Measurements from ENCODE around the gene CPLX4.

CPLX4 gene

DNA sequence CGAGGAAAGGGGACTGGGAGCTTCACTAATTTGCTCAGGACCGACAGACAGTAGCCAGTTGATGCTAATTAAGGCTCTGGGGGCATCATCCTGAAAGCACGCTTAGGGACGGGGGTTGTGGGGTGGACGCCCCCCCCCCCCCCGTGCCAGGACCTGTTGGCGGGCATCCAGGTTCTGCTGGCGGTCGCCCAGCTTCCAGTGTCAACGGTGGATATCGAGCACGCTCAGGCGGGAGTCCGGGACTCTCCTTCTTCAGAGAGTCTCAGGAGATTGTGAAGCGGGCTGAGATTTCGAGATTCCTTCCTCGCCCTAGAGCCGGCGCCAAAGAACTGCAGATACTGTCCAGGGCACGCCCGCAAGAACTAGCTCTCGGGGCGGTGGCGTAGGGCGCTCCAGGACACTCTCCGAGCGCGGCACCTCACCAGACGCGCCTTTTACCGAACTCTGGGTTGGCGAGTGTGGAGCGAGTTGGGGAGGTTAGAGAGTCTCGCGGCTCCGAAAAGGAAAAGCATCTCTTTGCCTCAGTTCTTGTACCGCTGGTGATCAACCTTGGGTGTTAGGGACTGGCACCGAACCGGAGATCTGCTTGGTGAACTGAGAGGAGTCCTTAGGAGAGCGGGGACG lies 50.8 kb downstream of the CPLX4 start:
- no peak for DNase-seq (ENCODE audit: low read depth)
- no peak overlapping the region for H3K4me3 ChIP-seq (ENCODE audit: low read depth, low read length)
- TF ChIP-seq, protein P1, sequence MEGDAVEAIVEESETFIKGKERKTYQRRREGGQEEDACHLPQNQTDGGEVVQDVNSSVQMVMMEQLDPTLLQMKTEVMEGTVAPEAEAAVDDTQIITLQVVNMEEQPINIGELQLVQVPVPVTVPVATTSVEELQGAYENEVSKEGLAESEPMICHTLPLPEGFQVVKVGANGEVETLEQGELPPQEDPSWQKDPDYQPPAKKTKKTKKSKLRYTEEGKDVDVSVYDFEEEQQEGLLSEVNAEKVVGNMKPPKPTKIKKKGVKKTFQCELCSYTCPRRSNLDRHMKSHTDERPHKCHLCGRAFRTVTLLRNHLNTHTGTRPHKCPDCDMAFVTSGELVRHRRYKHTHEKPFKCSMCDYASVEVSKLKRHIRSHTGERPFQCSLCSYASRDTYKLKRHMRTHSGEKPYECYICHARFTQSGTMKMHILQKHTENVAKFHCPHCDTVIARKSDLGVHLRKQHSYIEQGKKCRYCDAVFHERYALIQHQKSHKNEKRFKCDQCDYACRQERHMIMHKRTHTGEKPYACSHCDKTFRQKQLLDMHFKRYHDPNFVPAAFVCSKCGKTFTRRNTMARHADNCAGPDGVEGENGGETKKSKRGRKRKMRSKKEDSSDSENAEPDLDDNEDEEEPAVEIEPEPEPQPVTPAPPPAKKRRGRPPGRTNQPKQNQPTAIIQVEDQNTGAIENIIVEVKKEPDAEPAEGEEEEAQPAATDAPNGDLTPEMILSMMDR (IDR thresholded peaks at IDR 0.05; ENCODE audit: low read depth, low read length, missing control alignments), result no peak

DNA sequence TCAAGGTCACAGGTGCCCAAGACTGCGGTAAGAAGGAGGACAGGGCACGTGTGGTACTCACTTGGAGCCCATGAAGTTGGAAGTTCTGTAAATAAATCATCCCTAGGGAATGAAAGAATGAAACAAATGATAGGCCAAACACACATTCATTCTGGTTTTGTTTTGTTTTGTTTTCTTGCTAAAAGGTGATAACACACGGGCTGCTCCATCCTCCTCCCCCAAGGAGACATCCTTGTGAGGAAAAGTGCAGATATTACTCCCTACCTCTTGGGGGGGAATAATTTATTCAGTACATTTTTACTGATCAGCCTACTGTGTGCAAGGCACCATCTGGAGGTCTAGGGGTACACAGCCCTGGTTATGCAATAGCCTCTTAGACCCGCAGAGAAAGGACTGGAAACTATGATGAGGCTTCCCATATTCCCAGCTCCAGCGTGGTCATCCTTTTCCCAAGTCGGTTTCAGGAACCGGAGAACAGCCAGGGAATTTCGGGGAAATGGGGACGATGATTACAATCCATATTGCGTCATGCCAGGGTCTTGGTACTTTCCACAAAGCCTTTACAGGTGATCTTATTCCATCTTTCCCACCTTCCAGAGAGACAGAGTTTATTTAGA lies 51.5 kb downstream of the CPLX4 start:
- no peak for DNase-seq (ENCODE audit: low read depth)
- TF ChIP-seq, protein P1 (IDR thresholded peaks at IDR 0.05; ENCODE audit: low read depth, low read length, missing control alignments), result no peak
- no peak overlapping the region for H3K4me3 ChIP-seq (ENCODE audit: low read depth, low read length)

DNA sequence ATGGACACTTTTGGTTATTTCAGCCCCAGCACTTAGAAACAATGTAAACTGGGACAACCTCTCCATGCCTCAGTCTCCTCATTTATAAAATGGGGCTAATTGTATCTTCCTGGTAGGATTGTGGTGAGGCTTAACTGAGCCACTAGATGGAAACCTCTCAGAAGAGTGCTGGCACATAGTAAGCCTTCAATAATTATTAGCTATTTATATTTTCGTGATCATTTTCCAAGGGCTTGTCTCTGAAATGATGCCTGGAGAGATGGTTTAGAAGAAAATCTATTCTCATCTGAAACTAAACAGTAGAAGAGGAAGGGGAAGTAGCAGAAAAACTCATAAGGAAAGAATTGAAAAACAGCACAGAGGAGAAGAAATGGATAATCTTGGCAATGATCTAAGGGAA lies 52.0 kb downstream of the CPLX4 start:
- TF ChIP-seq, protein P1 (IDR thresholded peaks at IDR 0.05; ENCODE audit: low read depth, low read length, missing control alignments), result no peak
- no peak overlapping the region for H3K4me3 ChIP-seq (ENCODE audit: low read depth, low read length)
- DNase-seq (ENCODE audit: low read depth), result no peak

DNA sequence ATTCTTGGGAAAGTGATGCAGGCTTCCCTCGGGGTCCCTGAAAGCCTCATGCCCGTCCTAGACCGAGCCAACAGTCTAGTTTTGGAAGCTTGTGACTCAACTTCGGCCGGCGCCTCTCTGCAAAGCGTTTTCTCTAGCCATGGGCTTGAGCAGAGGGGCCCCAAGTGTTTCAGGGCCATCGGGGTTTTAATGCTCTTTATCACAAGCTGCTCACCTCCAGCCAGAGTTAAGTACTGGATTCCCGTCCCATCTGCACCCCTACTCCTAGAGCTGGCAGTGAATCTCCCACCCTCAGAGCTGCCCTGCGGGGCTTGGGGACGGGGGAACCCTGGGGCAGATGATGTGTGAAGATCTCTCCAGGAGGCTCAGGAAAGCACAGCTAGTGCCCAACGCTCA lies 52.5 kb downstream of the CPLX4 start:
- DNase-seq (ENCODE audit: low read depth), result no peak
- no peak overlapping the region for H3K4me3 ChIP-seq (ENCODE audit: low read depth, low read length)
- TF ChIP-seq, protein P1 (IDR thresholded peaks at IDR 0.05; ENCODE audit: low read depth, low read length, missing control alignments), result no peak

DNA sequence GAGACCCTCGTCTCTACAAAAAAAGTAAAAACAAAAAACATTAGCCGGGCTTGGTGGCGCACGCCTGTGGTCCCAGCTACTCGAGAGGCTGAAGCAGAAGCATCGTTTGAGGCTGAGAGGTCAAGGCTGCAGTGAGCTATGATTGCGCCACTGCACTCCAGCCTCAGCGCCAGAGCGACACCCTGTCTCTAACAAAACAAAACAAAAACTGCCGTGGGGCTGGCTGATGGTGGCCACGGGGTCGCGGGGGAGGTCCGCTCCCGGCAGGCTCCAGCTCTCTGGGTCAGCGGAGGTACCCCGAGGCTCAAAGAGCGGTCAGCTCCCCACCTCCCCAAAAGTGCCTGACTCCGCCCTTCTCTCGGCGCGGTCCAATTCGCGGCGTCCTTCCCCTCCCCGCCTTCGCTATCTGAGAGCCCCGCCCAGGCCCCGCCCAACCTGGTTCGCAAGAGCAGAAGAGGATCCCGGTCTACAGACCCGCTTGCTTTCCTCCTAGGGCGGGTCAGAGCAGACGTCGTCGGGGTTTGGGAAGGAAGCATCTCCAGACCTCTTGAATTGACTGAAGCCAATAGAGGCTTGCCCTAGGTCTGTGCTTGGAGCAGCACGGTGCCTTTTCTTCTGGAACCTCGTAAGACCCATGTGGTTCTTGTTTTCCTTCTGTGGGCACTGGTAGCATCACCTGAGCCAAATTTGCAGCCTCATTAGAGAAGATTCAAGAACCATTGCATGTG lies 53.0 kb downstream of the CPLX4 start:
- DNase-seq (ENCODE audit: low read depth), result no peak
- TF ChIP-seq, protein P1 (IDR thresholded peaks at IDR 0.05; ENCODE audit: low read depth, low read length, missing control alignments), result no peak
- peak overlapping the region; percentile 63 for H3K4me3 ChIP-seq (ENCODE audit: low read depth, low read length)

DNA sequence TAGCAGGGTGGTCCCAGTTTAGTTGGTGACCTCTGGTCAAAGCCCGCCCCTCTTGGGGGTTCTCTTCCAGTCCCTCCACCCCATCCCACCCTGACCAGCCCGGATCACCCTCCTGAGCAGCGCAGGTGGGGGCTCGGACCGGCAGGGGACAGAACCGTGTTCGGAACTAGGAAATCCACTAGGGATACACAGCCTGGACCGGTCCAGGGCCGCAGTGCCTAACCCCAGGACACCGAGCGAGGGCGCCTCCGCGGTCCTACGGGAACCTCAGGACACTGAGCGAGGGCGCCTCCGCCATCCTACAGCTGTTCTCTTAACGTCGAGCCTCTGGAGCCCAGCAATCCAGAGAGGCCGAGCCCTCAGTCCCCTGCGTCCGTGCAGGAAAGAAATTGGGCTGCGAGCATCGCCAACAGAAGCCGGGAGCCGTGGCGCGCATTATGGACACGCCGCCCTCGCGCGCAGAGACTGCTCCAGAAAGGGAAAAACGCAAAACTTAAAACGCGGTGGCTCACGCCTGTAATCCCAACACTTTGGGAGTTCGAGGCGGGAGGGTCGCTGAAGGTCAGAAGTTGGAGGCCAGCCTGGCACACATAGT lies 53.7 kb downstream of the CPLX4 start:
- TF ChIP-seq, protein P1 (IDR thresholded peaks at IDR 0.05; ENCODE audit: low read depth, low read length, missing control alignments), result no peak
- no peak for DNase-seq (ENCODE audit: low read depth)
- H3K4me3 ChIP-seq (ENCODE audit: low read depth, low read length), result peak overlapping the region; percentile 63
